HepG2 (cell line): ENCODE measurements around the gene SMAD6.

Experiments
- CTCF ChIP-seq: sonication (generic); formaldehyde crosslinking; IDR thresholded peaks from 2 replicates; pipeline ENCODE4 v1.5.0; 2020; ENCODE audit warnings: mild to moderate bottlenecking, missing genetic modification reagents, moderate library complexity
- DPF2 ChIP-seq: sonication (generic); formaldehyde crosslinking; IDR thresholded peaks from 2 replicates; pipeline ENCODE4 v1.4.0; 2020; ENCODE audit warnings: mild to moderate bottlenecking, low read depth, missing genetic modification reagents, borderline replicate concordance
- JDP2 ChIP-seq: sonication (generic); formaldehyde crosslinking; IDR thresholded peaks from 2 replicates; pipeline ENCODE4 v1.8.1; 2022; ENCODE audit warnings: missing genetic modification reagents, borderline replicate concordance
- PHB2 ChIP-seq: fragments of 450-650 bp; IDR thresholded peaks from 2 replicates; pipeline ENCODE4 v1.6.1; 2018; ENCODE audit not compliant: partially characterized antibody
- POLR2A ChIP-seq, 2 experiments: IDR thresholded peaks; 2 replicates each; pipeline ENCODE4 v1.6.1; 2011; ENCODE audit warnings: low read depth in 2 of 2, low read length in 2 of 2, mild to moderate bottlenecking in 1 of 2, moderate library complexity in 1 of 2; ENCODE audit not compliant: insufficient read depth in 1 of 2
- SIN3A ChIP-seq: IDR thresholded peaks from 2 replicates; pipeline ENCODE4 v1.6.1; 2011; ENCODE audit warnings: low read depth, mild to moderate bottlenecking, control low read depth, low read length, borderline replicate concordance
- ZBTB21 ChIP-seq: sonication (generic); formaldehyde crosslinking; IDR thresholded peaks from 2 replicates; pipeline ENCODE4 v1.4.0; 2020; ENCODE audit warnings: missing genetic modification reagents
- ZMAT3 ChIP-seq: sonication (generic); formaldehyde crosslinking; conservative IDR thresholded peaks from 2 replicates; pipeline ENCODE4 v1.7.0; 2021; ENCODE audit warnings: missing genetic modification reagents
- ZNF639 ChIP-seq: conservative IDR thresholded peaks from 2 replicates; pipeline ENCODE4 v1.6.1; 2018; ENCODE audit warnings: missing genetic modification reagents

GRCh38 chr15:66780172-66780972, 78.3 kb downstream of the SMAD6 start:
- TF ChIP-seq CTCF (CRISPR knock-in tag) (no peak), JDP2 (no peak), ZNF639 (CRISPR knock-in tag) (no peak), DPF2 (CRISPR knock-in tag) (no peak), ZMAT3 (CRISPR knock-in tag) (no peak), POLR2A (IDR thresholded peaks at IDR 0.05; ENCODE audit: insufficient read depth in 1 of 2, low read depth in 2 of 2, low read length in 2 of 2) (no peak), ZBTB21 (CRISPR knock-in tag) (no peak), PHB2 (no peak), SIN3A (no peak)
